Endothelial cell of umbilical vein (primary cell): ENCODE results near the gene SPAG16. TPM values are rescaled to one million over a fixed set of nuclear protein-coding genes. Genes with fewer than 3 reads are reported as not detected.

ENCODE experiments used
- BruUV-seq: library from RNA; stranded (reverse); fragments of 400-500 nt; replicated peaks from 2 replicates; lab custom pipeline; 2021; lab: Mats Ljungman, UMichigan
- CTCF ChIA-PET: fragments of 300-600, 350-600 bp; sonication (Branson Sonifier 250); formaldehyde crosslinking; loops from one replicate; lab custom pipeline; 2021; ENCODE audit warnings: antibody characterized with exemption, inconsistent platforms; lab: Charles Lee
- POLR2A ChIA-PET: fragments of 300-600, 350-600 bp; sonication (Branson Sonifier 250); formaldehyde crosslinking; loops from one replicate; lab custom pipeline; 2021; ENCODE audit warnings: antibody characterized with exemption, inconsistent platforms; lab: Charles Lee
- DNase-seq: peaks from one replicate; pipeline ENCODE4 v3.0.0-alpha.2; 2011; ENCODE audit warnings: low read depth, low spot score
- FAIRE-seq: peaks from 2 replicates; lab custom pipeline; 2011; peaks lifted over from hg19 to GRCh38; lab: Jason Lieb, UNC
- H2AFZ ChIP-seq: 2 replicates; pipeline ENCODE4 v1.6.0; 2012; ENCODE audit warnings: low read depth, low read length, control low read depth, inconsistent platforms
- H3K27ac ChIP-seq: 2 replicates; pipeline ENCODE4 v1.5.1; 2011; ENCODE audit warnings: low read depth, mild to moderate bottlenecking, control low read depth, low read length, moderate library complexity; ENCODE audit not compliant: insufficient read depth
- H3K27me3 ChIP-seq, 2 experiments: 2 replicates each; pipeline versions ENCODE4 v1.6.0 to v1.6.1; 2011; ENCODE audit warnings: low read length in 2 of 2, mixed read lengths in 1 of 2; ENCODE audit not compliant: control insufficient read depth in 2 of 2, insufficient read depth in 2 of 2
- H3K36me3 ChIP-seq, 2 experiments: 2 replicates in 1 of 2; 3 replicates in 1 of 2; pipeline ENCODE4 v1.5.1; 2011; ENCODE audit warnings: low read length in 2 of 2, mild to moderate bottlenecking in 1 of 2, moderate library complexity in 1 of 2; ENCODE audit not compliant: control insufficient read depth in 2 of 2, insufficient read depth in 2 of 2; ENCODE audit errors: extremely low read depth in 1 of 2
- H3K4me1 ChIP-seq: 3 replicates; pipeline ENCODE4 v1.5.1; 2011; ENCODE audit warnings: mild to moderate bottlenecking, low read length; ENCODE audit not compliant: control insufficient read depth, insufficient read depth; ENCODE audit errors: extremely low read depth
- H3K4me2 ChIP-seq: 2 replicates; pipeline ENCODE4 v1.6.1; 2011; ENCODE audit warnings: low read length, control low read depth, mixed read lengths; ENCODE audit not compliant: insufficient read depth
- H3K4me3 ChIP-seq, 3 experiments: fragments of 200-600 bp in 1 of 3; sonication (generic), shearing (Covaris generic) in 1 of 3; replicated peaks in 1 of 3; 2 replicates each; pipeline ENCODE4 v1.5.1; 2011 to 2016; ENCODE audit warnings: control low read depth in 3 of 3, low read length in 3 of 3, mild to moderate bottlenecking in 2 of 3, inconsistent platforms in 1 of 3, low read depth in 1 of 3, moderate library complexity in 1 of 3; ENCODE audit not compliant: insufficient read depth in 1 of 3
- H3K79me2 ChIP-seq: 2 replicates; pipeline ENCODE4 v1.6.0; 2012; ENCODE audit warnings: low read length, inconsistent platforms; ENCODE audit not compliant: control insufficient read depth, insufficient read depth
- H3K9ac ChIP-seq: replicated peaks from 2 replicates; pipeline ENCODE3; 2011; ENCODE audit warnings: low read length, control low read depth; ENCODE audit not compliant: insufficient read depth; ENCODE audit errors: extremely low read depth
- H3K9me1 ChIP-seq: replicated peaks from 3 replicates; pipeline ENCODE4 v1.6.0; 2011; ENCODE audit warnings: mild to moderate bottlenecking, low read length; ENCODE audit not compliant: control insufficient read depth, insufficient read depth; ENCODE audit errors: extremely low read depth
- H3K9me3 ChIP-seq: replicated peaks from 2 replicates; pipeline ENCODE4 v1.5.1; 2012; ENCODE audit warnings: low read length, inconsistent platforms; ENCODE audit not compliant: control insufficient read depth, insufficient read depth
- H4K20me1 ChIP-seq: replicated peaks from 2 replicates; pipeline ENCODE3; 2011; ENCODE audit warnings: mild to moderate bottlenecking, low read length; ENCODE audit not compliant: control insufficient read depth, insufficient read depth; ENCODE audit errors: extremely low read depth
- CTCF ChIP-seq, 2 donors: IDR thresholded peaks; 1 replicate in 1 of 2; 2 replicates in 1 of 2; pipeline ENCODE4 v1.5.1; 2011; ENCODE audit warnings: low read length in 2 of 2, mild to moderate bottlenecking in 2 of 2, moderate library complexity in 2 of 2, control low read depth in 1 of 2, inconsistent platforms in 1 of 2, low read depth in 1 of 2; ENCODE audit not compliant: insufficient read depth in 1 of 2; ENCODE audit errors: extremely low read depth in 1 of 2
- EZH2 ChIP-seq: IDR thresholded peaks from 2 replicates; pipeline ENCODE4 v1.6.1; 2012; ENCODE audit warnings: borderline replicate concordance, low read depth, mild to moderate bottlenecking, moderate library complexity, low read length, inconsistent platforms; ENCODE audit not compliant: severe bottlenecking
- FOS ChIP-seq: IDR thresholded peaks from 2 replicates; pipeline ENCODE4 v1.6.1; 2011; ENCODE audit warnings: mild to moderate bottlenecking, low read length, moderate library complexity, borderline replicate concordance; ENCODE audit not compliant: insufficient read depth
- GATA2 ChIP-seq: IDR thresholded peaks from 2 replicates; pipeline ENCODE4 v1.7.0; 2011; ENCODE audit warnings: low read depth, mild to moderate bottlenecking, moderate library complexity, mixed read lengths, low read length; ENCODE audit not compliant: insufficient read length, insufficient read depth
- JUN ChIP-seq: IDR thresholded peaks from 2 replicates; pipeline ENCODE4 v1.6.1; 2011; ENCODE audit warnings: borderline replicate concordance, low read depth; ENCODE audit not compliant: insufficient read length, insufficient read depth
- POLR2A ChIP-seq: IDR thresholded peaks from 2 replicates; pipeline ENCODE4 v1.6.1; 2012; ENCODE audit warnings: low read depth, mild to moderate bottlenecking, control low read depth, low read length
- POLR2AphosphoS5 ChIP-seq: IDR thresholded peaks from 2 replicates; pipeline ENCODE4 v1.6.1; 2012; ENCODE audit warnings: low read depth, mild to moderate bottlenecking, control low read depth, low read length, moderate library complexity; ENCODE audit not compliant: insufficient read depth
- dilution Hi-C: fragments of 300-500 bp; cut with MboI; formaldehyde crosslinking; loops from one replicate; pipeline ENCODE4 v1.15.0; 2019; ENCODE audit warnings: low sequenced_read_pairs; ENCODE audit not compliant: extremely low pct_ligation_motif_present
- intact Hi-C: fragments of 100-400 bp; cut with micrococcal nuclease; formaldehyde crosslinking; loops from one replicate; pipeline ENCODE4 v1.10.0; 2022
- polyA plus RNA-seq, 4 experiments: library from polyadenylated mRNA; depleted of rRNA in 3 of 4; stranded (reverse) in 3 of 4; unstranded in 1 of 4; fragments of >200 nt; gene quantifications; 2 replicates each; pipeline versions ENCODE4 v1.2.1 to v1.2.3, GENCODE V29; 2011 to 2012; ENCODE audit warnings: missing spikeins in 1 of 4
- total RNA-seq: library from RNA; stranded (reverse); gene quantifications from 2 replicates; pipeline ENCODE4 v1.2.3, GENCODE V29; 2021

Gene SPAG16
- total and polyA plus RNA-seq, 2 donors (not counting 3 experiments of a cell fraction or from before 2014, with no cell fraction given) = 4.0 to 7.7 TPM

GRCh38 chr2:214320211-214320610 lies 1035.9 kb downstream of the SPAG16 start:
- Histone ChIP-seq H3K4me1 (no peaks in the 10 kb centered on the region), H3K36me3 (no peaks in the 10 kb centered on the region), H4K20me1 (no peaks in the 10 kb centered on the region), H3K9ac (no peak overlapping the region), H3K79me2 (no peaks in the 10 kb centered on the region), H2AFZ (no peak overlapping the region), H3K27me3 (no peaks in the 10 kb centered on the region), H3K4me3 (no peak overlapping the region), H3K27ac (no peak overlapping the region), H3K9me1 (no peaks in the 10 kb centered on the region), H3K9me3 (no peaks in the 10 kb centered on the region), H3K4me2 (no peak overlapping the region)
- ChIA-PET POLR2A (no interaction called here), CTCF (interaction anchor here (0.7 kb wide), 1 partner anchor 10 kb away, joined by 4 read pairs; no protein-coding TSS in a partner anchor)
- DNase-seq = no peak
- TF ChIP-seq GATA2 (no peak), FOS (no peak), EZH2 (no peak), JUN (no peak), POLR2AphosphoS5 (no peak)
- BruUV-seq = no TSS peak
- FAIRE-seq = no peak
- intact Hi-C loops (no loop called here), dilution Hi-C loops (no loop called here)

GRCh38 chr2:214322662-214323061 lies 1038.4 kb downstream of the SPAG16 start:
- Histone ChIP-seq H4K20me1 (no peaks in the 10 kb centered on the region), H3K9me1 (no peaks in the 10 kb centered on the region), H3K36me3 (no peaks in the 10 kb centered on the region), H3K27ac (no peak overlapping the region), H2AFZ (no peak overlapping the region), H3K27me3 (no peaks in the 10 kb centered on the region), H3K79me2 (no peaks in the 10 kb centered on the region), H3K9ac (no peak overlapping the region), H3K4me3 (no peak overlapping the region), H3K9me3 (no peaks in the 10 kb centered on the region), H3K4me1 (no peaks in the 10 kb centered on the region), H3K4me2 (no peak overlapping the region)
- DNase-seq = no peak
- dilution Hi-C loops = no loop called here
- FAIRE-seq = no peak
- intact Hi-C loops = no loop called here
- ChIA-PET POLR2A (no interaction called here), CTCF (no interaction called here)
- BruUV-seq = no TSS peak
- TF ChIP-seq GATA2 (no peak), JUN (no peak), CTCF (IDR thresholded peaks at IDR 0.05; ENCODE audit: extremely low read depth in 1 of 2, insufficient read depth in 1 of 2, low read depth in 1 of 2, low read length in 2 of 2) (no peak), POLR2A (no peak)
